ENCODE results near the gene PEX10. TPM values are rescaled to one million over a fixed set of nuclear protein-coding genes. Genes with fewer than 3 reads are reported as not detected.

Gene PEX10
- total and polyA plus RNA-seq, 10 of the 15 experiments (the other 5 are each of a cell fraction or from before 2014, with no cell fraction given), result 0.24 to 24.9 (median 16.8) TPM; not detected in 1

DNA sequence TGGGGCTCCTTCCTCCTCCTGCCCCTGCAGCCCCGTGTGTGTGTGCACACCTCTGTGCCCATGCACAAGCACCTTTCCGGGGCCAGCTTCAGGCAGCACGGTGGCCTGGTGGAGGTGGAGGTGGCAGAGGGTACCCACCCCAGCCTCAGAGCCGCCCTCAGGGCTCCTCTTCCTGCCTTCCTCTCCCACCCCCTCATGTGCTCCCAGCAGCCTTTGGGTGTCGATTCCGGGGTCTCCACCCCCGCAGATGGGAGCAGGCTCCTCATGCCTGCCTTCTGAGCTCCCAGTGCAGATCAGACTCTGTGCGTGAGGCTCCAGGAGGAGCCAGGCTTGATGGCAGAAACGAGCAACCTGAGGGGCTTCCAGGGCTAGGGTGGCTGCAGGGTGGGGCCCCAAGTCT, 34.5 kb upstream of the PEX10 start:
- in situ Hi-C loops (cut with MboI) (no loop called here), intact Hi-C loops (cut with micrococcal nuclease; ENCODE audit: unreplicated experiment) (no loop called here)
- BruUV-seq (replicated peaks), result no TSS peak
- no peaks in the 10 kb centered on the region for H3K36me3 ChIP-seq (ENCODE audit: control insufficient read depth in 2 of 2, insufficient read depth in 2 of 2, low read length in 1 of 2)
- no peak overlapping the region for H3K9ac ChIP-seq (ENCODE audit: control insufficient read depth, insufficient read depth, low read length)
- no peaks in the 10 kb centered on the region for H4K20me1 ChIP-seq (ENCODE audit: control insufficient read depth, insufficient read depth)
- no peak overlapping the region for H2AFZ ChIP-seq (ENCODE audit: control insufficient read depth, low read depth, low read length)
- H3K27ac ChIP-seq (ENCODE audit: control insufficient read depth, insufficient read depth), result no peak overlapping the region
- ChIA-PET POLR2A (no interaction called here), CTCF (interaction anchor here (1.0 kb wide), 1 partner anchor 32 kb away, joined by 3 read pairs; no protein-coding TSS in a partner anchor), RAD21 (ENCODE audit: unreplicated experiment) (no interaction called here), SMC1A (ENCODE audit: uncharacterized antibody, unreplicated experiment) (interaction anchor here (0.7 kb wide), 1 partner anchor 108 kb away, joined by 3 read pairs; no protein-coding TSS in a partner anchor)
- ATAC-seq (no peak; the same call in 2 of the 3 replicates), DNase-seq (ENCODE audit: low read depth, low spot score) (no peak), FAIRE-seq (no peak)
- peaks cover 2 to 5% of the 10 kb centered on the region in 2 experiments; a peak in 3 of 4 replicates for H3K27me3 ChIP-seq (replicated peaks in 1 of 2; ENCODE audit: control insufficient read depth in 2 of 2, insufficient read depth in 2 of 2, low read length in 1 of 2)
- H3K4me1 ChIP-seq (ENCODE audit: control insufficient read depth, insufficient read depth, low read length), result no peaks in the 10 kb centered on the region
- no peak overlapping the region for H3K4me3 ChIP-seq
- H3K4me2 ChIP-seq (ENCODE audit: control insufficient read depth, insufficient read depth), result no peak overlapping the region
- TF ChIP-seq ESRRA (IDR thresholded peaks at IDR 0.05; ENCODE audit: low read length), result no peak
- no peaks in the 10 kb centered on the region for H3K9me3 ChIP-seq (replicated peaks; ENCODE audit: control insufficient read depth, insufficient read depth, low read length)
- no peaks in the 10 kb centered on the region for H3K79me2 ChIP-seq (ENCODE audit: control insufficient read depth, insufficient read depth, low read length)
- WGBS (ENCODE audit: insufficient coverage, insufficient replicate concordance, low lambda C conversion rate, missing lambda C conversion rate), result 15% methylated on average over 9 of the region's 9 CpGs

GRCh38 chr1:2446394-2446793, 34.0 kb upstream of the PEX10 start:
- 22% methylated on average over 6 of the region's 13 CpGs for WGBS (ENCODE audit: insufficient coverage, insufficient replicate concordance, low lambda C conversion rate, missing lambda C conversion rate)
- CTCF ChIA-PET, result interaction anchor here (1.0 kb wide), 1 partner anchor 32 kb away, joined by 3 read pairs; no protein-coding TSS in a partner anchor
- in situ Hi-C loops (cut with MboI) (no loop called here), intact Hi-C loops (cut with micrococcal nuclease; ENCODE audit: unreplicated experiment) (no loop called here)
- SMC1A ChIA-PET (ENCODE audit: uncharacterized antibody, unreplicated experiment), result no interaction called here
- Histone ChIP-seq H3K4me2 (ENCODE audit: control insufficient read depth, insufficient read depth) (no peak overlapping the region), H3K4me3 (no peak overlapping the region), H3K9me3 (replicated peaks; ENCODE audit: control insufficient read depth, insufficient read depth, low read length) (no peaks in the 10 kb centered on the region), H2AFZ (ENCODE audit: control insufficient read depth, low read depth, low read length) (no peak overlapping the region), H3K27ac (ENCODE audit: control insufficient read depth, insufficient read depth) (no peak overlapping the region), H3K4me1 (ENCODE audit: control insufficient read depth, insufficient read depth, low read length) (no peaks in the 10 kb centered on the region), H3K27me3 (replicated peaks in 1 of 2; ENCODE audit: control insufficient read depth in 2 of 2, insufficient read depth in 2 of 2, low read length in 1 of 2) (peaks cover 2 to 5% of the 10 kb centered on the region in 2 experiments; a peak in 3 of 4 replicates), H3K9ac (ENCODE audit: control insufficient read depth, insufficient read depth, low read length) (no peak overlapping the region), H4K20me1 (ENCODE audit: control insufficient read depth, insufficient read depth) (no peaks in the 10 kb centered on the region), H3K36me3 (ENCODE audit: control insufficient read depth in 2 of 2, insufficient read depth in 2 of 2, low read length in 1 of 2) (no peaks in the 10 kb centered on the region), H3K79me2 (ENCODE audit: control insufficient read depth, insufficient read depth, low read length) (no peaks in the 10 kb centered on the region)
- BruUV-seq (replicated peaks), result no TSS peak
- no peak for DNase-seq (ENCODE audit: low read depth, low spot score)
- POLR2A ChIA-PET, result no interaction called here
- RAD21 ChIA-PET (ENCODE audit: unreplicated experiment), result no interaction called here
- ATAC-seq, result no peak
- no peak for FAIRE-seq
- TF ChIP-seq TCF3 (IDR thresholded peaks at IDR 0.05; ENCODE audit: borderline replicate concordance, insufficient read depth, low read depth, low read length), result no peak
- TF ChIP-seq, protein P1, sequence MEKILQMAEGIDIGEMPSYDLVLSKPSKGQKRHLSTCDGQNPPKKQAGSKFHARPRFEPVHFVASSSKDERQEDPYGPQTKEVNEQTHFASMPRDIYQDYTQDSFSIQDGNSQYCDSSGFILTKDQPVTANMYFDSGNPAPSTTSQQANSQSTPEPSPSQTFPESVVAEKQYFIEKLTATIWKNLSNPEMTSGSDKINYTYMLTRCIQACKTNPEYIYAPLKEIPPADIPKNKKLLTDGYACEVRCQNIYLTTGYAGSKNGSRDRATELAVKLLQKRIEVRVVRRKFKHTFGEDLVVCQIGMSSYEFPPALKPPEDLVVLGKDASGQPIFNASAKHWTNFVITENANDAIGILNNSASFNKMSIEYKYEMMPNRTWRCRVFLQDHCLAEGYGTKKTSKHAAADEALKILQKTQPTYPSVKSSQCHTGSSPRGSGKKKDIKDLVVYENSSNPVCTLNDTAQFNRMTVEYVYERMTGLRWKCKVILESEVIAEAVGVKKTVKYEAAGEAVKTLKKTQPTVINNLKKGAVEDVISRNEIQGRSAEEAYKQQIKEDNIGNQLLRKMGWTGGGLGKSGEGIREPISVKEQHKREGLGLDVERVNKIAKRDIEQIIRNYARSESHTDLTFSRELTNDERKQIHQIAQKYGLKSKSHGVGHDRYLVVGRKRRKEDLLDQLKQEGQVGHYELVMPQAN (conservative IDR thresholded peaks at IDR 0.05), result no peak
- no peak for TF ChIP-seq ESRRA (IDR thresholded peaks at IDR 0.05; ENCODE audit: low read length)
- TF ChIP-seq IKZF2 (IDR thresholded peaks at IDR 0.05), result no peak
- no peak for TF ChIP-seq RFX5 (IDR thresholded peaks at IDR 0.05; ENCODE audit: low read depth, low read length)
- TF ChIP-seq ZNF207 (IDR thresholded peaks at IDR 0.05; ENCODE audit: borderline replicate concordance), result no peak
- no peak for TF ChIP-seq MYC (IDR thresholded peaks at IDR 0.05; ENCODE audit: insufficient read depth, insufficient read length, insufficient replicate concordance, low read length, severe bottlenecking)
- TF ChIP-seq STAT3 (IDR thresholded peaks at IDR 0.05; ENCODE audit: low read depth, low read length), result no peak
- no peak for TF ChIP-seq BCL11A (IDR thresholded peaks at IDR 0.05; ENCODE audit: low read depth, low read length)
- TF ChIP-seq RUNX3 (IDR thresholded peaks at IDR 0.05; ENCODE audit: low read length), result no peak
- TF ChIP-seq ZNF622 (IDR thresholded peaks at IDR 0.05), result no peak
- no peak for TF ChIP-seq ZBTB11 (CRISPR knock-in tag; IDR thresholded peaks at IDR 0.05)
- no peak for TF ChIP-seq RB1 (IDR thresholded peaks at IDR 0.05; ENCODE audit: borderline replicate concordance)
- TF ChIP-seq NR2C1 (IDR thresholded peaks at IDR 0.05), result no peak
